ENCODE data around the gene TXNDC5. TPM values are rescaled to one million over a fixed set of nuclear protein-coding genes. Genes with fewer than 3 reads are reported as not detected.
A peak's percentile ranks its signal among the peaks of the same experiment; 100 is the strongest.

TXNDC5 gene
- total and polyA plus RNA-seq, 2 of the 13 experiments (the other 11 are each of a cell fraction or from before 2014, with no cell fraction given), result 287 to 578 TPM

DNA sequence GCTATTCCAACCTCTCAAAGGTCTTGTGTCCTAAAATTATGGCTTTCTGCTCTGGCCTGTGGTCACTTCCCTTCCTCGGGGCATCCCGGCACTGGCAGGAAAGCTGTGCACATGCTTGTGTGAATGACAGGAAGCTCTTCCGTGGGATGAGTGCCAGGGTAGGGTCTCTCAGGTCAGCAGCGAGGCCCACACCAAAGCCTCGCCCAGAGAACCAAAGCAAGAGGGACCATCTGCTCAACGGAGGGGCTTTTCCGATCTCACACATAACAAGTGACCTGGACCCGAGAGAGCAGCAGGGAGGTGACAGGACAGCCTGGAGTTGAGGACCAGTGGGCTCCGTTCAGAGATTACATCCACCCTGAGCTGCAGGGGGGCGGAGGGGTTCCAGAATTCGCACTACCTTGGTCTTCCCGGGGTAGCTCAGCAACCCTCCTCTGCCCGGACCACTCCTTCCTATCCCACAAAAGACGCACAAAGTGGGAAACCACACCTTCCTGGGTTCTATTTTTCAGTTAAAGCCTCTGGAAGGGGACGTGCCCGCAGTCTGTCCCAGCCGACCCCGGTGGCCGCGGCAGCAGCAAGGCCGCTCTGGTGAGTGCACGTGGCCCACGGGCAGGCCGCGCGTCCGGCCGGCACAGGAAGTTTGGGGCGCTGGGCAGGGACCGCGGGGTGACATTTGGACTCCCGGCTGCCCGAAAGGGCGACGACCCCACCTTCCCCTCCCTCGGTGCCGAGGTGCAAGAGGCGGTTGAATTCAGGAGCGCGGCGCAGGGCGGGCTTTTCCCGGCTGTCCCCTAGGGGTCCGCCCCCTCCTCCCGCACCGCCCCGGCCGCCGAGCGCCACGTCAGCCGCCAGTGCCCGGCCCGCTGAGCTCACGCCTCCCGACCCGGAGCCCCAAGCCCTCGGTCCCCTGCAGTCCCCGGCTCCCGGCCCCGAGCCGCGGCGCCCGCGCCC lies 988 bp downstream of the TXNDC5 start (continued):
- TF ChIP-seq, protein P1, sequence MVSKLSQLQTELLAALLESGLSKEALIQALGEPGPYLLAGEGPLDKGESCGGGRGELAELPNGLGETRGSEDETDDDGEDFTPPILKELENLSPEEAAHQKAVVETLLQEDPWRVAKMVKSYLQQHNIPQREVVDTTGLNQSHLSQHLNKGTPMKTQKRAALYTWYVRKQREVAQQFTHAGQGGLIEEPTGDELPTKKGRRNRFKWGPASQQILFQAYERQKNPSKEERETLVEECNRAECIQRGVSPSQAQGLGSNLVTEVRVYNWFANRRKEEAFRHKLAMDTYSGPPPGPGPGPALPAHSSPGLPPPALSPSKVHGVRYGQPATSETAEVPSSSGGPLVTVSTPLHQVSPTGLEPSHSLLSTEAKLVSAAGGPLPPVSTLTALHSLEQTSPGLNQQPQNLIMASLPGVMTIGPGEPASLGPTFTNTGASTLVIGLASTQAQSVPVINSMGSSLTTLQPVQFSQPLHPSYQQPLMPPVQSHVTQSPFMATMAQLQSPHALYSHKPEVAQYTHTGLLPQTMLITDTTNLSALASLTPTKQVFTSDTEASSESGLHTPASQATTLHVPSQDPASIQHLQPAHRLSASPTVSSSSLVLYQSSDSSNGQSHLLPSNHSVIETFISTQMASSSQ (IDR thresholded peaks at IDR 0.05; ENCODE audit: low read depth), result no peak
- TF ChIP-seq, protein P1 (CRISPR knock-in tag; IDR thresholded peaks at IDR 0.05; ENCODE audit: borderline replicate concordance), result peak; percentile 62; the same call in 1 of the 2 replicates
- no peak for TF ChIP-seq SMC3 (IDR thresholded peaks at IDR 0.05; ENCODE audit: low read length)
- no peak for TF ChIP-seq ATRX (CRISPR knock-in tag; IDR thresholded peaks at IDR 0.05; ENCODE audit: borderline replicate concordance)
- TF ChIP-seq, protein P2, sequence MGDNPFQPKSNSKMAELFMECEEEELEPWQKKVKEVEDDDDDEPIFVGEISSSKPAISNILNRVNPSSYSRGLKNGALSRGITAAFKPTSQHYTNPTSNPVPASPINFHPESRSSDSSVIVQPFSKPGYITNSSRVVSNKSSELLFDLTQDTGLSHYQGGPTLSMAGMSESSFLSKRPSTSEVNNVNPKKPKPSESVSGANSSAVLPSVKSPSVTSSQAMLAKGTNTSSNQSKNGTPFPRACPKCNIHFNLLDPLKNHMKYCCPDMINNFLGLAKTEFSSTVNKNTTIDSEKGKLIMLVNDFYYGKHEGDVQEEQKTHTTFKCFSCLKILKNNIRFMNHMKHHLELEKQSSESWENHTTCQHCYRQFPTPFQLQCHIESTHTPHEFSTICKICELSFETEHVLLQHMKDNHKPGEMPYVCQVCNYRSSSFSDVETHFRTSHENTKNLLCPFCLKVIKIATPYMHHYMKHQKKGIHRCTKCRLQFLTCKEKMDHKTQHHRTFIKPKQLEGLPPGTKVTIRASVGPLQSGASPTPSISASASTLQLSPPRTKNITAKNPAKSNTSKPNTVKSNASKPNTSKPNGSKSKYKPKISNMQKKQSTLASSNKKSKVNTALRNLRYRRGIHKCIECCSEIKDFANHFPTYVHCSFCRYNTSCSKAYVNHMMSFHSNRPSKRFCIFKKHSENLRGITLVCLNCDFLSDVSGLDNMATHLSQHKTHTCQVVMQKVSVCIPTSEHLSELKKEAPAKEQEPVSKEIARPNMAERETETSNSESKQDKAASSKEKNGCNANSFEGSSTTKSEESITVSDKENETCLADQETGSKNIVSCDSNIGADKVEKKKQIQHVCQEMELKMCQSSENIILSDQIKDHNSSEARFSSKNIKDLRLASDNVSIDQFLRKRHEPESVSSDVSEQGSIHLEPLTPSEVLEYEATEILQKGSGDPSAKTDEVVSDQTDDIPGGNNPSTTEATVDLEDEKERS (CRISPR knock-in tag; IDR thresholded peaks at IDR 0.05), result peak; percentile 76
- no peak for TF ChIP-seq ZNF17 (CRISPR knock-in tag; IDR thresholded peaks at IDR 0.05)
- peak; percentile 12; the same call in 1 of the 2 replicates for TF ChIP-seq KDM5A (IDR thresholded peaks at IDR 0.05; ENCODE audit: borderline replicate concordance, low read length)
- TF ChIP-seq RBM39 (IDR thresholded peaks at IDR 0.05; ENCODE audit: low read depth, low read length, poor library complexity, severe bottlenecking), result peak; percentile 86
- TF ChIP-seq SALL1 (CRISPR knock-in tag; IDR thresholded peaks at IDR 0.05), result peak; percentile 89
- TF ChIP-seq FOXO1 (CRISPR knock-in tag; IDR thresholded peaks at IDR 0.05), result peak; percentile 48; the same call in 1 of the 2 replicates
- no peak; the same call in 1 of the 2 replicates for TF ChIP-seq ZFP36L2 (CRISPR knock-in tag; IDR thresholded peaks at IDR 0.05)
- peak; percentile 82 for TF ChIP-seq ZNF792 (CRISPR knock-in tag; IDR thresholded peaks at IDR 0.05)
- TF ChIP-seq SRSF9 (IDR thresholded peaks at IDR 0.05; ENCODE audit: borderline replicate concordance, insufficient read depth, low read depth, low read length, poor library complexity, severe bottlenecking), result no peak
- TF ChIP-seq KDM4B (CRISPR knock-in tag; IDR thresholded peaks at IDR 0.05), result peak; percentile 45; the same call in 1 of the 2 replicates
- TF ChIP-seq ESRRA (CRISPR knock-in tag; IDR thresholded peaks at IDR 0.05; ENCODE audit: low read depth), result peak; percentile 75; the same call in 1 of the 2 replicates
- TF ChIP-seq ZNF724P (CRISPR knock-in tag; IDR thresholded peaks at IDR 0.05; ENCODE audit: borderline replicate concordance), result peak; percentile 64; the same call in 1 of the 2 replicates
- no peak for TF ChIP-seq NR2C2 (CRISPR knock-in tag; IDR thresholded peaks at IDR 0.05; ENCODE audit: borderline replicate concordance)
- peak; percentile 59; the same call in 1 of the 2 replicates for TF ChIP-seq PPARG (CRISPR knock-in tag; conservative IDR thresholded peaks at IDR 0.05)
- TF ChIP-seq KDM2A (CRISPR knock-in tag; IDR thresholded peaks at IDR 0.05; ENCODE audit: borderline replicate concordance, low read depth), result peak; percentile 86
- TF ChIP-seq FOSL2 (CRISPR knock-in tag; IDR thresholded peaks at IDR 0.05), result peak; percentile 38; the same call in 1 of the 2 replicates
- TF ChIP-seq, protein P3, sequence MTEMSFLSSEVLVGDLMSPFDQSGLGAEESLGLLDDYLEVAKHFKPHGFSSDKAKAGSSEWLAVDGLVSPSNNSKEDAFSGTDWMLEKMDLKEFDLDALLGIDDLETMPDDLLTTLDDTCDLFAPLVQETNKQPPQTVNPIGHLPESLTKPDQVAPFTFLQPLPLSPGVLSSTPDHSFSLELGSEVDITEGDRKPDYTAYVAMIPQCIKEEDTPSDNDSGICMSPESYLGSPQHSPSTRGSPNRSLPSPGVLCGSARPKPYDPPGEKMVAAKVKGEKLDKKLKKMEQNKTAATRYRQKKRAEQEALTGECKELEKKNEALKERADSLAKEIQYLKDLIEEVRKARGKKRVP (CRISPR knock-in tag; IDR thresholded peaks at IDR 0.05), result peak in 1 of 2 experiments; percentile 71; a peak in 2 of 4 replicates

All from HepG2 (cell line).